H54 (cell line): ENCODE results near the gene CRYBA2.

Experiments
- DNase-seq: peaks from one replicate; pipeline ENCODE4 v3.0.0; 2011; ENCODE audit warnings: low spot score, mixed read lengths; ENCODE audit not compliant: insufficient read length
- FAIRE-seq: peaks from 3 replicates; lab custom pipeline; 2011; peaks lifted over from hg19 to GRCh38; lab: Jason Lieb, UNC
- POLR2A ChIP-seq: IDR thresholded peaks from 2 replicates; pipeline ENCODE4 v1.6.1; 2011; ENCODE audit warnings: low read depth, mild to moderate bottlenecking, low read length

Gene CRYBA2

GRCh38 chr2:218999021-218999880, 6.0 kb upstream of the CRYBA2 start:
- no peak for TF ChIP-seq POLR2A
- FAIRE-seq, result no peak
- no peak for DNase-seq

- no peak for TF ChIP-seq POLR2A
- FAIRE-seq (no peak), DNase-seq (no peak)
Observed at GRCh38 chr2:218998414-218999002, 5.3 kb upstream of the CRYBA2 start.

- no peak for DNase-seq
- no peak for TF ChIP-seq POLR2A
- FAIRE-seq, result no peak
Observed at GRCh38 chr2:218997731-218998130, 4.5 kb upstream of the CRYBA2 start.

- DNase-seq (no peak), FAIRE-seq (no peak)
- no peak for TF ChIP-seq POLR2A
Observed at GRCh38 chr2:218996937-218997336, 3.7 kb upstream of the CRYBA2 start.

- FAIRE-seq (no peak), DNase-seq (peak; percentile 98)
- TF ChIP-seq POLR2A, result peak; percentile 53; the same call in 1 of the 2 replicates
Observed at GRCh38 chr2:218995972-218996711, 2.9 kb upstream of the CRYBA2 start.

GRCh38 chr2:218995561-218995960, 2.3 kb upstream of the CRYBA2 start:
- no peak for TF ChIP-seq POLR2A
- FAIRE-seq (no peak), DNase-seq (no peak)

GRCh38 chr2:218992703-218993344, 398 bp downstream of the CRYBA2 start:
- TF ChIP-seq POLR2A, result no peak
- DNase-seq (no peak), FAIRE-seq (no peak)

- DNase-seq, result no peak
- no peak for TF ChIP-seq POLR2A
- no peak for FAIRE-seq
Observed at GRCh38 chr2:218992196-218992595, 1.0 kb downstream of the CRYBA2 start.

GRCh38 chr2:218991674-218992168, 1.5 kb downstream of the CRYBA2 start:
- TF ChIP-seq POLR2A, result no peak
- DNase-seq (peak; percentile 65), FAIRE-seq (no peak)

- FAIRE-seq (no peak), DNase-seq (no peak)
- no peak for TF ChIP-seq POLR2A
Observed at GRCh38 chr2:218990612-218991011, 2.6 kb downstream of the CRYBA2 start.

GRCh38 chr2:218990052-218990451, 3.2 kb downstream of the CRYBA2 start:
- no peak for TF ChIP-seq POLR2A

GRCh38 chr2:218988650-218989049, 4.6 kb downstream of the CRYBA2 start:
- TF ChIP-seq POLR2A, result no peak
- FAIRE-seq (no peak), DNase-seq (no peak)

More at GRCh38 chr2:218990052-218990451, 3.2 kb downstream of the CRYBA2 start:
- DNase-seq (no peak), FAIRE-seq (no peak)

GRCh38 chr2:218988164-218988563, 5.1 kb downstream of the CRYBA2 start:
- TF ChIP-seq POLR2A, result no peak
- DNase-seq (no peak), FAIRE-seq (no peak)
